Effector memory CD4-positive, alpha-beta T cell (primary cell): ENCODE measurements around the gene RAB8B.
"Not testable (repeated sequence)": the region's sequence is repeated elsewhere in the genome, so short reads cannot be mapped to it uniquely, and the experiment has no call there.

Source experiments
- DNase-seq, 3 donors: peaks; one replicate each; pipeline ENCODE4 v3.0.0-alpha.2; 2020
- H3K27ac ChIP-seq: 2 replicates; pipeline ENCODE4 v1.7.0; 2013; ENCODE audit warnings: mild to moderate bottlenecking, low read length, moderate library complexity; ENCODE audit not compliant: insufficient read depth, poor library complexity, severe bottlenecking
- H3K27me3 ChIP-seq: replicated peaks from 2 replicates; pipeline ENCODE4 v1.7.0; 2013; ENCODE audit warnings: mild to moderate bottlenecking, low read length; ENCODE audit not compliant: insufficient read depth, control insufficient read depth, poor library complexity, severe bottlenecking
- H3K36me3 ChIP-seq: 2 replicates; pipeline ENCODE4 v1.7.0; 2013; ENCODE audit warnings: mild to moderate bottlenecking, low read length, moderate library complexity; ENCODE audit not compliant: control insufficient read depth, insufficient read depth
- H3K4me1 ChIP-seq: 2 replicates; pipeline ENCODE4 v1.7.0; 2013; ENCODE audit warnings: low read length, mild to moderate bottlenecking; ENCODE audit not compliant: control insufficient read depth, insufficient read depth, poor library complexity, severe bottlenecking
- H3K4me3 ChIP-seq: 2 replicates; pipeline ENCODE4 v1.7.0; 2013; ENCODE audit warnings: low read length, low read depth, mild to moderate bottlenecking; ENCODE audit not compliant: insufficient read depth, poor library complexity, severe bottlenecking
- H3K9me3 ChIP-seq: 2 replicates; pipeline ENCODE4 v1.7.0; 2013; ENCODE audit warnings: mild to moderate bottlenecking, low read length, moderate library complexity; ENCODE audit not compliant: control insufficient read depth

RAB8B gene

DNA sequence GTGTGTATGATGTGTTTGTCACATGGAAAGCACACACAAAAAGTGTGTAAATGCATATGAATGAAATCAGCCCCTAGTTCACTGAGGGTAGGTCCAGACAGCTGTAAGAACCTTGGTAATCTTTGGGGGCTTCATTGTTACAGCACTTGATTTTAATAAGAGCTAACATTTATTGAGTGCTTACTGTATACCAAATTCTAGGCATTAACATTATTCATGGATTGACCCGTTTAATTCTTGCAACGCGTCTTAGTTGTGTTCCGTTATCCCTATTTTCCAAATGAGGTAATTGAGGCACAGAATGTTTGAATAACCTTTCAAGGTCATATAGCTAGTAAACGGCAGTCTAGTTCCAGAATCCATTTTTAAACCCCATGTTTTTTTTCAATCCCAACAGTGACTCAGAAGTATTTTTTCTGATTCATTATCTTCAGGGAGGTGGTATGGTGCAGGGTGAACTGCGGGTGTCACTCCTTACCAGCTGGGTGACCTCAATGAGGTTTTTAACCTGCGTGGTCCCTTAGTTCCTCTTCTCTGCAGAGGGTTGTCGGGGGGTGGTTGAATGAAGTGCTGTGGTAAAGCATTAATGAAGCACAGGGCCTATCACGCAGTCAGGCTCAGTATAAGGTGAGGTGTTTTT lies 14.2 kb downstream of the RAB8B start:
- no peak overlapping the region for H3K27ac ChIP-seq
- peaks cover 32% of the 10 kb centered on the region for H3K4me1 ChIP-seq
- H3K27me3 ChIP-seq: no peaks in the 10 kb centered on the region
- H3K9me3 ChIP-seq: no peaks in the 10 kb centered on the region
- DNase-seq: peak; percentile 9 to 50 (median 37)
- peaks cover 4% of the 10 kb centered on the region for H3K36me3 ChIP-seq
- no peak overlapping the region for H3K4me3 ChIP-seq

DNA sequence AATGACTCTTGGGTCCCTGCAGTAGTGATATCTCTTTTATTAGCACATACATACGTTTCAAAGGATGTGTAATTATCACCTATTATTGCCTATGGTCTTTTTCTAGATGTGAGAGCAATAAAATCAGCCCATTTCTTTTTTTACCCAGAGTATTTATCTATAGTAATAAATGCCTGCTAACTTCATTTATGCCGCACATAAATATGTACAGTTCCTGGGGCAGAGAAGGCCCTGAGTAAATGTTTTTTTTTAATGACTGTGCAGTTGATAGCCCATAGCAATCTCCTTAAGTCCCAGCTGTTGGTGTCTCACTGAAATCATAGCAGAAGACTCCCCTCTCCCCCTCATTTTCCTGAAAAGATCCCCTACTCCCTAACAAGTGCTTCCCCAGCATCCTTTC lies 16.7 kb downstream of the RAB8B start:
- H3K4me3 ChIP-seq: no peak overlapping the region
- H3K36me3 ChIP-seq: peaks cover 4% of the 10 kb centered on the region
- peaks cover 31% of the 10 kb centered on the region for H3K4me1 ChIP-seq
- no peaks in the 10 kb centered on the region for H3K27me3 ChIP-seq
- H3K9me3 ChIP-seq: no peaks in the 10 kb centered on the region
- no peak overlapping the region for H3K27ac ChIP-seq
- DNase-seq: no peak

DNA sequence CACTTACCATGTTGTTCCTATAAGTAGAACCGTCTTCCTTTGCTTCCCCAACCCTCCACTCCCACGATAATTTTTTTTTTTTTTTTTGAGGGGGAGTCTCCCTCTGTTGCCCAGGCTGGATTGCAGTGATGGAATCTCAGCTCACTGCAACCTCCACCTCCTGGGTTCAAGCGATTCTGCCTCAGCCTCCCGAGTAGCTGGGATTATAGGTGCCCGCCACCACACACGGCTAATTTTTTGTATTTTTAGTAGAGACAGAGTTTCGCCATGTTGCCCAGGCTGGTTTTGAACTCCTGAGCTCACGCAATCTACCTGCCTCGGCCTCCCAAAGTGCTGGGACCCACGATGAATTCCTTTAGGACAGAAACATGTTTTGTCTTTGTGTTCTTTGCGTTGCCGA lies 19.4 kb downstream of the RAB8B start:
- not testable (repeated sequence) for H3K27me3 ChIP-seq, H3K36me3 ChIP-seq, H3K4me3 ChIP-seq, H3K9me3 ChIP-seq, DNase-seq, H3K27ac ChIP-seq
- peaks cover 32% of the 10 kb centered on the region for H3K4me1 ChIP-seq

DNA sequence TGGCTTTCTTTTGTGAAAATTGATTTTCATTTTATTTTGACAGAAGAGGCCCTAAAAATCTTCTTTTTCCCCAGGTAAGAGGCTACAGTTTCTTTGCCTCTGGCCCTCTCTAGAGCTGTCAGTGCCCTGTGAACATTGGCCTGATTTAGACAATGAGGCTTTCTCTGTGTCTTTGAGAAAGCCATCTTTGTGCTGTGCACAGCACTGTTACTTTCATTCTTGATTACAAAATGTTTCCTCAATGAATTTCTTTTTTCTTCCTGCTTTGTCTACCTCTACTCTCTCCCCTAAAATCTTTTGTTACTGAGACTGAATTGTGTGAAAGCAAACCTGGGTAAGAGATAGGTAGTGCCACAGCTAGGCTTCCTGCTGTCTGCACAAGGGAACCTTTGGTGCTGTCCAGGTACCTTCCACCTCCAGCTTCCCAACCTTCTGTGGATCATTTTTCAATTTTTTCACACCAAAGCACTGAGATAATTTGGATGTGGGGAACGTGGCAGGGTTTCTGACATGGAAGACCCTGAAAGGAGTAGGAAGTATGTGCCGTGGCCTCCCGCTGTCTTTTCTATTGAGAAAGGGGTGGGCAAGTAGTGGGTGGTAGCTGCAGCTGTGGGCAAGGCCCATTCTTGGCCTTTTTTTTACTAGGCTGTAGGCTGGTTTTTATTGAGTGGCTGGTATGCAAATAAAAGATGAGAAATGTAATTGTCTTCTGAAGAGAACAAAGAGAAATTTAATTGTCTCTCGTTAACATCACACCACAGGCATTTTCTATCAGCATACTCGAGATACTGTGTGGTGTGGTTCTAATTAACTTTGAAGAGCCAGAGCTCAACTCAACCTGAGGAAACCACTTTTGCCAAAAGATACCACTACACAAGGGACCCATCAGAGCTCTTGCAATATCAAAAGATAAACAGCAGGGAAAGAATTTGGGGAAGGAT lies 21.0 kb downstream of the RAB8B start:
- H3K27me3 ChIP-seq: no peaks in the 10 kb centered on the region
- H3K4me1 ChIP-seq: peaks cover 37% of the 10 kb centered on the region
- H3K4me3 ChIP-seq: no peak overlapping the region
- H3K9me3 ChIP-seq: no peaks in the 10 kb centered on the region
- H3K36me3 ChIP-seq: peaks cover 4% of the 10 kb centered on the region
- peak overlapping the region; percentile 30 for H3K27ac ChIP-seq
- DNase-seq: no peak

DNA sequence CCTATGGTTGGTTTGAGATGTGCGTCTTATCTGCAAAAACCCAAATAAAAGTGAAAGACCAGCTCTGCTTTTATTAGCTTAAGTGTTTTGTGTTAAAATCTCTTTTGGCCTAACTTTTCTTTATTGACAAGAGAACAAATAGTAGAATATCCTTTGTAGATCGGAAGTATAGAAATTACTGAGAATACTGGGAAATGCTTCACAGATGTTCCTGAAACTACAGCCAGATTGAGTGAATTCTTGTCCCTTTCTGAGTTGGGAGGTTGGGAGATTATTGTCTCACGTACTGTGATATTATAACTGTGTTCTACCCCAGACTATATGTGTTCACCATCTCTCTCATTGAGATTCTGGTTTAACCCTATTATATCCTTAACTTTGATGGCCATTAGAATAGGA lies 21.7 kb downstream of the RAB8B start:
- Histone ChIP-seq H3K36me3 (peaks cover 4% of the 10 kb centered on the region), H3K27ac (peak overlapping the region; percentile 30), H3K4me3 (no peak overlapping the region), H3K27me3 (no peaks in the 10 kb centered on the region), H3K9me3 (no peaks in the 10 kb centered on the region), H3K4me1 (peaks cover 37% of the 10 kb centered on the region)
- no peak for DNase-seq

DNA sequence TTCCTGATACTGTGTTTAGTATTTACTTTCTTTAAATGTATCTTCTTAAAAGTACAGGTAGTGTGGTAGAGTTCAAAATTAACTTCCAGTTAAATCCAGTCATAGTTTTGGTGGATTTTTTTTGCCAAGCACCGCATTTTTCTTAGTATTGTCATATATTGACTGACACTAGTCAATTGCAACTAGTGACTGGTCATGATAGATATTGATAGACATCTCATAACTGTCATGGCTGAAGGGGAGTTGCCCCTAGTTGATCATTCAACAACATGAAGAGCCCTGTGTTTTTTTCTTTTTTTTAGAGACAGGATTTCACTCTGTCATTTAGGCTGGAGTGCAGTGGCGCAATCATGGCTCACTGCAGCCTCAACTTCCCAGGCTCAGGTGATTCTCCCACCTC lies 22.1 kb downstream of the RAB8B start:
- H3K27me3 ChIP-seq: no peaks in the 10 kb centered on the region
- no peak for DNase-seq
- peaks cover 37% of the 10 kb centered on the region for H3K4me1 ChIP-seq
- peaks cover 4% of the 10 kb centered on the region for H3K36me3 ChIP-seq
- no peak overlapping the region for H3K27ac ChIP-seq
- no peaks in the 10 kb centered on the region for H3K9me3 ChIP-seq
- H3K4me3 ChIP-seq: no peak overlapping the region

DNA sequence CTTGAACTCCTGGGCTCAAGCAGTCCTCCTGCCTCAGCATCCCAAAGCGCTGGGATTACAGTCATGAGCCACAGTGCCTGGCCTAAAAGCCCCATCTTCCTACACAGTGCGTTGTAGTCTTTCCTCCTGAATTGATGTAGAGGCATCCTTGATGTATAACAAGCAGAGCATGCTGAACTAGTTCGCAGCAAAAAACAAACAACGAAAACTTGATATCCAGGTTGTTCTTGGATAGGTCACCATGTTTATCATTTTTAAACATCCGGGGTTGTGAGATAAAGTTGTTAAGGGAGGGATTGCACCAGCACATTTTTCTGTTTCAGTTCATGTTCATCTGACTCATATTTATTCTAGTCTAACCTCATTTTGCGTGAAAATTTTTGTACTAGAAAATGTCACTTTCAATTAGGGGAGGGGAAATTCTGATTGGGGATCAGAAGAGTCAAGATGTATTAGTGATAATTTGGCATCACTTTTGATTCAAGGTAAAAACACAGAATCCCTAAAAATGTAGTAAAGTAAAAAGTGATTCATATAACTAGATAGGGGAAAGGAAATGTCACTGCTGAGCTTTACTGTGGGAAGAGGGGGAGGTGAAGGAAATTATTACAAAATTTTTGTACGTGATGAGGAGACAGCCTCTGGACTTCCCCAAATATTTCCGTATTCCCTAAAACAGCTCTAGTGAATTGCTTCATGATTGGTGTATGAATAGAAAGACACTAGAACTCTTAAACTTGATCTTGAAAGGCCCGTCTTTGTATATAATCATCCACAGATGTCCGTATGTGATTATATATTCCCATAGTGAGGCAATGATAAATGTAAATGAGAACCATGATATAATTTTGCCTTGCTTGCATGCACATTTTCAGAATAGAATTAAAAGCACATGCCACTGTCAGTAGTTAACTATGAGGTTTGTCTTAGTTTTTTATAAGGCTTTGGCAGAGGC lies 22.9 kb downstream of the RAB8B start:
- Histone ChIP-seq H3K4me3 (peak overlapping the region; percentile 7), H3K36me3 (peaks cover 4% of the 10 kb centered on the region), H3K4me1 (peaks cover 37% of the 10 kb centered on the region), H3K27me3 (no peaks in the 10 kb centered on the region), H3K9me3 (no peaks in the 10 kb centered on the region), H3K27ac (peak overlapping the region; percentile 23)
- DNase-seq: no peak

DNA sequence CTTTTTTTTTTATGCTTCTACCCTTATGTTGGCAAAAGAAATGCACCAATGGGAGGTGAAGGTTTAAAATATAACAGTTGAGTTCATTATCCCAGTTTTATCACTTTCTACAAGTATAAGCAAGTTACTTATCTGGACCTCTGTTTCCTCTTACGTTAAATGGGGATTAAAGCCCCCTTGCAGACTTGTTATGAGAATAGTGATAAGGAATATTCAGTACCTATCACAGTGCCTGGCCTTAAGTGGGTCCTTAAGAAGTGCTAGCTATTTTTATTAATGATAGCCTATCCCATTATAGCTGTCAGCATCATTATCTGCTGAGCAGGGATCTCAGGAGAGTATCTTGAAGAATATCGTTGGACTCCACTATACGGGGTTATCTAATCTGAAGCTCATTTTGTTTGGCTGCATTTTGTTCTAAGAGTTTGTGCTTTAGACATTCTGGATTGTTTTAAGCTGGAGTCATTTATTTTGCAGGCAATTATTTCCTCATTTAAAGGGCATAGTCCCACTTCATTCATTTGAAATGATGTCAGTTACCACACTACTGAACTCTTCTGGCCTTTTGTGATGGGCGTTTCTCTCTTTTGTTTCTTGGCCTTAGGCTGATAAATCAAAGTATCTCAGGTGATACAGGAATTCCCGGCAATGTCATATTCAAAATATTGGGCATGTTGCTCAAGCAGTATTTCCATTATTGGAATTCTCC lies 28.8 kb downstream of the RAB8B start:
- H3K27ac ChIP-seq: no peak overlapping the region
- H3K4me3 ChIP-seq: no peak overlapping the region
- H3K4me1 ChIP-seq: peaks cover 7% of the 10 kb centered on the region
- no peak for DNase-seq
- no peaks in the 10 kb centered on the region for H3K27me3 ChIP-seq
- H3K36me3 ChIP-seq: no peaks in the 10 kb centered on the region
- no peaks in the 10 kb centered on the region for H3K9me3 ChIP-seq

DNA sequence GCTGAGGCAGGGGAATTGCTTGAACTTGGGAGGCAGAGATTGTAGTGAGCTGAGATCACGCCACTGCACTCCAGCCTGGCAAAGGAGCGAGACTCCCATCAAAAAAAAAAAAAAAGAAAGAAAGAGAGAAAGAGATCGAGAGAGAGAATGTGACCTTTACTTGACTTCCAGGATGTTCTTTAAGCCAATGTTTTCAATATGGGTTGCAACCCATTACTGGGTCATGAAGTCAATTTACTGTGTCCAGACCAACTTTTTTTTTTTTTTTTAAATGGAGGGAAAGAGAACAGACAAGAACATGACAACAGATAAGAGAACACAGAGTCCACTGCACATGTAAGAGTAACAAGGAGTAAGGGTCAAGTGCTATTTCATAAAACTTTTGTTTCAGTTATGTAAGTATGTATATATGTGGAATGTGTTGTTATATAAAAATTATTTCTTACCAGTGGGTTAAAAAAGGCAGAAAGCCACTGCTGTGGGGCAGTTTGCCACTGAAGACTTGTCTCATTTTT lies 29.8 kb downstream of the RAB8B start:
- no peak for DNase-seq
- peaks cover 4% of the 10 kb centered on the region for H3K4me1 ChIP-seq
- no peaks in the 10 kb centered on the region for H3K27me3 ChIP-seq
- H3K9me3 ChIP-seq: no peaks in the 10 kb centered on the region
- H3K36me3 ChIP-seq: peaks cover 6% of the 10 kb centered on the region
- H3K27ac ChIP-seq: no peak overlapping the region
- H3K4me3 ChIP-seq: no peak overlapping the region
